ENCODE data around the gene SERPINB6. TPM values are rescaled to one million over a fixed set of nuclear protein-coding genes. Genes with fewer than 3 reads are reported as not detected.
"Not testable (repeated sequence)": the region's sequence is repeated elsewhere in the genome, so short reads cannot be mapped to it uniquely, and the experiment has no call there.

SERPINB6 gene
- total RNA-seq, 8 experiments from 2014 or later: 9.6 to 519 (median 53.6) TPM

- in situ Hi-C loops (cut with MboI; ENCODE audit: low pct_unique_long_range_greater_than_20kb in 2 of 9, low sequenced_read_pairs in 9 of 9, unreplicated experiment in 9 of 9): loop anchor here in 1 of 9 experiments (25.0 kb wide), 1 partner anchor 101 kb away; the partner anchor contains the start of gene SERPINB1
- Histone ChIP-seq H3K27ac (no peak overlapping the region), H3K4me3 (no peak overlapping the region), H3K4me1 (replicated peaks in 1 of 2) (peaks cover 0 to 2% of the 10 kb centered on the region in 2 donors)
- ATAC-seq (replicated peaks in 6 of 8): peak in 3 of 8 experiments; percentile 9 to 68 (median 42)
- 33 to 100% (median 89%) methylated on average over 1 to 12 of the region's 16 CpGs; no CpG with 5 or more reads in 1 of the 10 experiments for WGBS, 10 experiments
Observed at GRCh38 chr6:2938004-2938631, 33.2 kb downstream of the SERPINB6 start.

GRCh38 chr6:2937627-2938003 is 33.8 kb downstream of the SERPINB6 start:
- no peak for ATAC-seq (replicated peaks in 6 of 8)
- WGBS, 10 experiments: 33 to 100% (median 100%) methylated on average over 1 to 2 of the region's 3 CpGs; no CpG with 5 or more reads in 5 of the 10 experiments
- Histone ChIP-seq H3K27ac (no peak overlapping the region), H3K4me3 (no peak overlapping the region), H3K4me1 (replicated peaks in 1 of 2) (no peaks in the 10 kb centered on the region)
- in situ Hi-C loops (cut with MboI; ENCODE audit: low pct_unique_long_range_greater_than_20kb in 2 of 9, low sequenced_read_pairs in 9 of 9, unreplicated experiment in 9 of 9): loop anchor here in 1 of 9 experiments (25.0 kb wide), 1 partner anchor 100 kb away; the partner anchor contains the start of gene SERPINB1

- no peak for ATAC-seq (replicated peaks in 6 of 8)
- WGBS, 10 experiments: 60 to 98% (median 90%) methylated on average over 1 to 15 of the region's 44 CpGs; no CpG with 5 or more reads in 3 of the 10 experiments
- Histone ChIP-seq H3K27ac (no peak overlapping the region), H3K4me3 (no peak overlapping the region), H3K4me1 (replicated peaks in 1 of 2) (peaks cover 2 to 6% of the 10 kb centered on the region in 2 donors)
- in situ Hi-C loops (cut with MboI; ENCODE audit: low pct_unique_long_range_greater_than_20kb in 2 of 9, low sequenced_read_pairs in 9 of 9, unreplicated experiment in 9 of 9): loop anchor here in 1 of 9 experiments (25.0 kb wide), 1 partner anchor 98 kb away; the partner anchor contains the start of gene SERPINB1
Observed at GRCh38 chr6:2935566-2936291, 35.6 kb downstream of the SERPINB6 start.

- WGBS, 10 experiments: 0 to 100% (median 71%) methylated on average over 1 of the region's 1 CpG; no CpG with 5 or more reads in 1 of the 10 experiments
- in situ Hi-C loops (cut with MboI; ENCODE audit: low pct_unique_long_range_greater_than_20kb in 2 of 9, low sequenced_read_pairs in 9 of 9, unreplicated experiment in 9 of 9): loop anchor here in 2 of 9 experiments (5.0 to 25.0 kb wide), 2 partner anchors 87 to 97 kb away; partner anchors contain the start of gene SERPINB1 (in 1 of the 2)
- Histone ChIP-seq H3K4me1 (replicated peaks in 1 of 2) (peaks cover 2 to 6% of the 10 kb centered on the region in 2 donors), H3K27ac (no peak overlapping the region), H3K4me3 (no peak overlapping the region)
- no peak for ATAC-seq (replicated peaks in 6 of 8)
Observed at GRCh38 chr6:2934057-2934456, 37.3 kb downstream of the SERPINB6 start.

GRCh38 chr6:2932911-2933310 is 38.5 kb downstream of the SERPINB6 start:
- ATAC-seq (replicated peaks in 6 of 8); H3K27ac ChIP-seq; H3K4me1 ChIP-seq (replicated peaks in 1 of 2); H3K4me3 ChIP-seq: not testable (repeated sequence)
- in situ Hi-C loops (cut with MboI; ENCODE audit: low pct_unique_long_range_greater_than_20kb in 2 of 9, low sequenced_read_pairs in 9 of 9, unreplicated experiment in 9 of 9): loop anchor here in 2 of 9 experiments (5.0 to 25.0 kb wide), 2 partner anchors 86 to 96 kb away; partner anchors contain the start of gene SERPINB1 (in 1 of the 2)
- 40 to 100% (median 91%) methylated on average over 1 to 11 of the region's 11 CpGs for WGBS, 10 experiments

GRCh38 chr6:2931970-2932748 is 39.2 kb downstream of the SERPINB6 start:
- peaks cover 6 to 12% of the 10 kb centered on the region in 2 donors for H3K4me1 ChIP-seq (replicated peaks in 1 of 2)
- in situ Hi-C loops (cut with MboI; ENCODE audit: low pct_unique_long_range_greater_than_20kb in 2 of 9, low sequenced_read_pairs in 9 of 9, unreplicated experiment in 9 of 9): loop anchor here in 2 of 9 experiments (5.0 to 25.0 kb wide), 2 partner anchors 85 to 95 kb away; partner anchors contain the start of gene SERPINB1 (in 1 of the 2)
- peak overlapping the region in 1 of 2 donors; percentile 14 for H3K27ac ChIP-seq
- no peak overlapping the region for H3K4me3 ChIP-seq
- peak; percentile 86 to 100 (median 99) for ATAC-seq (replicated peaks in 6 of 8)
- 0 to 56% (median 30%) methylated on average over 1 to 9 of the region's 11 CpGs; no CpG with 5 or more reads in 1 of the 10 experiments for WGBS, 10 experiments

GRCh38 chr6:2931055-2931454 is 40.3 kb downstream of the SERPINB6 start:
- WGBS, 10 experiments: 47 to 79% (median 60%) methylated on average over 1 to 8 of the region's 8 CpGs
- peaks cover 6 to 14% of the 10 kb centered on the region in 2 donors for H3K4me1 ChIP-seq (replicated peaks in 1 of 2)
- ATAC-seq (replicated peaks in 6 of 8): no peak
- no peak overlapping the region for H3K4me3 ChIP-seq
- no peak overlapping the region for H3K27ac ChIP-seq
- in situ Hi-C loops (cut with MboI; ENCODE audit: low pct_unique_long_range_greater_than_20kb in 2 of 9, low sequenced_read_pairs in 9 of 9, unreplicated experiment in 9 of 9): loop anchor here in 2 of 9 experiments (5.0 to 25.0 kb wide), 2 partner anchors 84 to 94 kb away; partner anchors contain the start of gene SERPINB1 (in 1 of the 2)

- in situ Hi-C loops (cut with MboI; ENCODE audit: low pct_unique_long_range_greater_than_20kb in 2 of 9, low sequenced_read_pairs in 9 of 9, unreplicated experiment in 9 of 9): loop anchor here in 1 of 9 experiments (25.0 kb wide), 1 partner anchor 91 kb away; the partner anchor contains the start of gene SERPINB1
- 29 to 68% (median 34%) methylated on average over 1 to 7 of the region's 13 CpGs; no CpG with 5 or more reads in 6 of the 10 experiments for WGBS, 10 experiments
- ATAC-seq (replicated peaks in 6 of 8); H3K27ac ChIP-seq; H3K4me3 ChIP-seq: not testable (repeated sequence)
- H3K4me1 ChIP-seq (replicated peaks in 1 of 2): peaks cover 6 to 20% of the 10 kb centered on the region in 2 donors
Observed at GRCh38 chr6:2927931-2928330, 43.4 kb downstream of the SERPINB6 start.

- peaks cover 0 to 18% of the 10 kb centered on the region in 2 donors for H3K4me1 ChIP-seq (replicated peaks in 1 of 2)
- WGBS, 10 experiments: 52 to 100% (median 65%) methylated on average over 1 to 13 of the region's 13 CpGs; no CpG with 5 or more reads in 2 of the 10 experiments
- not testable (repeated sequence) for H3K4me3 ChIP-seq; H3K27ac ChIP-seq; ATAC-seq (replicated peaks in 6 of 8)
- in situ Hi-C loops (cut with MboI; ENCODE audit: low pct_unique_long_range_greater_than_20kb in 2 of 9, low sequenced_read_pairs in 9 of 9, unreplicated experiment in 9 of 9): loop anchor here in 1 of 9 experiments (25.0 kb wide), 1 partner anchor 89 kb away; the partner anchor contains the start of gene SERPINB1
Observed at GRCh38 chr6:2925842-2926747, 45.3 kb downstream of the SERPINB6 start.

- peak in 3 of 8 experiments; percentile 24 to 59 (median 36) for ATAC-seq (replicated peaks in 6 of 8)
- peaks cover 8 to 14% of the 10 kb centered on the region in 2 donors for H3K4me1 ChIP-seq (replicated peaks in 1 of 2)
- WGBS, 10 experiments: 68 to 100% (median 89%) methylated on average over 1 to 4 of the region's 4 CpGs; no CpG with 5 or more reads in 2 of the 10 experiments
- in situ Hi-C loops (cut with MboI; ENCODE audit: low pct_unique_long_range_greater_than_20kb in 2 of 9, low sequenced_read_pairs in 9 of 9, unreplicated experiment in 9 of 9): no loop called here
- no peak overlapping the region for H3K27ac ChIP-seq
- no peak overlapping the region for H3K4me3 ChIP-seq
Observed at GRCh38 chr6:2921520-2922115, 49.7 kb downstream of the SERPINB6 start.

GRCh38 chr6:2920671-2921112 is 50.7 kb downstream of the SERPINB6 start:
- H3K27ac ChIP-seq: no peak overlapping the region
- in situ Hi-C loops (cut with MboI; ENCODE audit: low pct_unique_long_range_greater_than_20kb in 2 of 9, low sequenced_read_pairs in 9 of 9, unreplicated experiment in 9 of 9): no loop called here
- 96 to 100% (median 100%) methylated on average over 1 to 6 of the region's 14 CpGs; no CpG with 5 or more reads in 5 of the 10 experiments for WGBS, 10 experiments
- ATAC-seq (replicated peaks in 6 of 8): no peak
- H3K4me3 ChIP-seq: no peak overlapping the region
- peaks cover 11 to 14% of the 10 kb centered on the region in 2 donors for H3K4me1 ChIP-seq (replicated peaks in 1 of 2)

Measured in motor neuron (in vitro differentiated cells).